Measurements from ENCODE around the gene FAT4. TPM values are rescaled to one million over a fixed set of nuclear protein-coding genes. Genes with fewer than 3 reads are reported as not detected.

The FAT4 gene
- total RNA-seq, 1 experiment from 2014 or later = 0.05 TPM

DNA sequence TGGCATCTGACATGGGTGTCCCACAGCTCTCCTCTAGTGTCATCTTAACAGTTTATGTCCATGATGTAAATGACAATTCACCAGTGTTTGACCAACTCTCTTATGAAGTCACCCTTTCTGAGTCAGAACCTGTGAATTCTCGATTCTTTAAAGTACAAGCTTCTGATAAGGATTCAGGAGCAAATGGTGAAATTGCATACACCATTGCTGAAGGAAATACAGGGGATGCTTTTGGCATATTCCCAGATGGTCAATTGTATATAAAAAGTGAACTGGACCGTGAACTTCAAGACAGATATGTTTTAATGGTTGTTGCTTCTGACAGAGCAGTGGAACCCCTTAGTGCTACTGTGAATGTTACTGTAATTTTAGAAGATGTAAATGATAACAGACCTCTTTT lies 4.6 kb downstream of the FAT4 start:
- Mint-ChIP-seq H3K9me3 (ENCODE audit: unreplicated experiment) (no peaks in the 10 kb centered on the region), H3K4me3 (ENCODE audit: unreplicated experiment) (no peak overlapping the region), H3K27me3 (ENCODE audit: insufficient read depth, unreplicated experiment) (peaks cover 2% of the 10 kb centered on the region), H3K4me1 (ENCODE audit: low read depth, unreplicated experiment) (no peaks in the 10 kb centered on the region), H3K27ac (ENCODE audit: unreplicated experiment) (no peak overlapping the region), H3K36me3 (ENCODE audit: insufficient read depth, unreplicated experiment) (peaks cover 11% of the 10 kb centered on the region)
- Histone ChIP-seq H3K36me3 (ENCODE audit: control insufficient read depth, insufficient read depth, low read length) (no peaks in the 10 kb centered on the region), H3K4me1 (0 out of 2 replicates have a peak, but pooled peaks cover 2% of the 10 kb centered on the region), H3K9me3 (no peaks in the 10 kb centered on the region), H3K27me3 (replicated peaks; ENCODE audit: control insufficient read depth, insufficient read depth, low read length) (no peaks in the 10 kb centered on the region), H3K4me3 (ENCODE audit: low read depth, low read length) (no peak overlapping the region)
- TF ChIP-seq, protein P1, sequence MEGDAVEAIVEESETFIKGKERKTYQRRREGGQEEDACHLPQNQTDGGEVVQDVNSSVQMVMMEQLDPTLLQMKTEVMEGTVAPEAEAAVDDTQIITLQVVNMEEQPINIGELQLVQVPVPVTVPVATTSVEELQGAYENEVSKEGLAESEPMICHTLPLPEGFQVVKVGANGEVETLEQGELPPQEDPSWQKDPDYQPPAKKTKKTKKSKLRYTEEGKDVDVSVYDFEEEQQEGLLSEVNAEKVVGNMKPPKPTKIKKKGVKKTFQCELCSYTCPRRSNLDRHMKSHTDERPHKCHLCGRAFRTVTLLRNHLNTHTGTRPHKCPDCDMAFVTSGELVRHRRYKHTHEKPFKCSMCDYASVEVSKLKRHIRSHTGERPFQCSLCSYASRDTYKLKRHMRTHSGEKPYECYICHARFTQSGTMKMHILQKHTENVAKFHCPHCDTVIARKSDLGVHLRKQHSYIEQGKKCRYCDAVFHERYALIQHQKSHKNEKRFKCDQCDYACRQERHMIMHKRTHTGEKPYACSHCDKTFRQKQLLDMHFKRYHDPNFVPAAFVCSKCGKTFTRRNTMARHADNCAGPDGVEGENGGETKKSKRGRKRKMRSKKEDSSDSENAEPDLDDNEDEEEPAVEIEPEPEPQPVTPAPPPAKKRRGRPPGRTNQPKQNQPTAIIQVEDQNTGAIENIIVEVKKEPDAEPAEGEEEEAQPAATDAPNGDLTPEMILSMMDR (IDR thresholded peaks at IDR 0.05; ENCODE audit: insufficient read depth in 1 of 2, low read depth in 1 of 2, low read length in 1 of 2, severe bottlenecking in 1 of 2, unreplicated experiment in 1 of 2) = no peak
- no peak for DNase-seq
- no TSS peak for BruUV-seq (replicated peaks)
- intact Hi-C loops (cut with micrococcal nuclease; ENCODE audit: unreplicated experiment) = loop anchor here (10.0 kb wide), 1 partner anchor 275 kb away; no protein-coding TSS in a partner anchor
- POLR2A ChIA-PET = no interaction called here
- CTCF ChIA-PET = no interaction called here

DNA sequence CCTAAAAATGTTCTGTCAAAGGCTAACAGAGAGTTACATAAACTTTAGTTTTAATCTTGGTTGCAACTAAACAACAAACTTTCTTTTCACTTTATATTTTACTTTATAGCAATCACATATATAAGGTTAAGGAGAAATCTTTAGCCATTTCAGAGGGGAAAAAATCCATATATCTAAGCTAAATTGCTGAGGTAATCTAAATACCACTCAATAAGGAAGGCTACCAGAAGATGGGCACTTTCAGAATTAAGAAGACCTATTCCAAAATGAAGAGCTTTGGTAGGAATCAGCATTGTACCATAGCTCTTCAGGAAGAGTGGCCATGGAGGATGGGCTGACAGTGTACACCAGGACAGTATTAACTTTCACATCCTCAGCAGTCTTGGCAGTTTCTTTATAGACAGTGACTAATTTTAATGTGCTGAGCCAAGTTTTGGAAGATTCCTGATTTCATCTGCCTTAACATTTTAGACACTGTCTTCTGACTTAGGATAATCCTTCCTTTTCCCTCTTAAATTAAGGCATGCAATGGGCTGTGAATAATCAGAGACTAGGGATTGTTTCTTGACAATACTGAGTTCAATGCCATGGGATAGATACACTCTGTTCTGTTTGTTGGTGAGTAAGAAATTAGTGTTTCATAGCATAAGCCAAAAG lies 7.1 kb downstream of the FAT4 start:
- H3K27ac Mint-ChIP-seq (ENCODE audit: unreplicated experiment) = no peak overlapping the region
- Histone ChIP-seq H3K4me1 (0 out of 2 replicates have a peak, but pooled peaks cover 2% of the 10 kb centered on the region), H3K9me3 (no peaks in the 10 kb centered on the region), H3K27me3 (replicated peaks; ENCODE audit: control insufficient read depth, insufficient read depth, low read length) (no peaks in the 10 kb centered on the region), H3K4me3 (ENCODE audit: low read depth, low read length) (no peak overlapping the region), H3K36me3 (ENCODE audit: control insufficient read depth, insufficient read depth, low read length) (no peaks in the 10 kb centered on the region)
- DNase-seq = no peak
- TF ChIP-seq, protein P1 (IDR thresholded peaks at IDR 0.05; ENCODE audit: insufficient read depth in 1 of 2, low read depth in 1 of 2, low read length in 1 of 2, severe bottlenecking in 1 of 2, unreplicated experiment in 1 of 2) = no peak
- peaks cover 3% of the 10 kb centered on the region for H3K27me3 Mint-ChIP-seq (ENCODE audit: insufficient read depth, unreplicated experiment)
- H3K4me3 Mint-ChIP-seq (ENCODE audit: unreplicated experiment) = no peak overlapping the region
- CTCF ChIA-PET = no interaction called here
- no TSS peak for BruUV-seq (replicated peaks)
- H3K9me3 Mint-ChIP-seq (ENCODE audit: unreplicated experiment) = no peaks in the 10 kb centered on the region
- POLR2A ChIA-PET = no interaction called here
- intact Hi-C loops (cut with micrococcal nuclease; ENCODE audit: unreplicated experiment) = no loop called here
- no peaks in the 10 kb centered on the region for H3K4me1 Mint-ChIP-seq (ENCODE audit: low read depth, unreplicated experiment)
- H3K36me3 Mint-ChIP-seq (ENCODE audit: insufficient read depth, unreplicated experiment) = no peaks in the 10 kb centered on the region

DNA sequence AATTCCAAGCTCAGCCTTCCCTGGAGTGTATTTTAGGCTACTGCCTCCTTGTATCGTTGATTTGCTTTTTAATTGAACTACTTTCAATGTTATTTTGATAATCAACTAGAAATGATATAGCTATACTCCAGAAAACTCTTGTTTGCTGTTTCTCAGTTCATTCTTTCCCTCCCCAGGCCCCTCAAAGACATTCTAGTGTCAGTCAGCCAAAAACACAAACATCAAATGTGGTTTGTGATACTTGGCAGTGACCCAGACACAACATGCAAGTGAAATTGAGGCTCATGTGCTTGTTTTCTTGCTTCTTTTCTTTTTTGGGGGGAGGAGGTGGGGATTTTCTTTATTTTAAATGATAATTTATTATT lies 7.6 kb downstream of the FAT4 start:
- intact Hi-C loops (cut with micrococcal nuclease; ENCODE audit: unreplicated experiment) = no loop called here
- no peak overlapping the region for H3K27ac Mint-ChIP-seq (ENCODE audit: unreplicated experiment)
- Histone ChIP-seq H3K4me3 (ENCODE audit: low read depth, low read length) (no peak overlapping the region), H3K9me3 (no peaks in the 10 kb centered on the region), H3K4me1 (0 out of 2 replicates have a peak, but pooled peaks cover 2% of the 10 kb centered on the region), H3K27me3 (replicated peaks; ENCODE audit: control insufficient read depth, insufficient read depth, low read length) (no peaks in the 10 kb centered on the region), H3K36me3 (ENCODE audit: control insufficient read depth, insufficient read depth, low read length) (no peaks in the 10 kb centered on the region)
- no peak for DNase-seq
- H3K4me1 Mint-ChIP-seq (ENCODE audit: low read depth, unreplicated experiment) = no peaks in the 10 kb centered on the region
- H3K4me3 Mint-ChIP-seq (ENCODE audit: unreplicated experiment) = no peak overlapping the region
- CTCF ChIA-PET = no interaction called here
- no peaks in the 10 kb centered on the region for H3K9me3 Mint-ChIP-seq (ENCODE audit: unreplicated experiment)
- peaks cover 3% of the 10 kb centered on the region for H3K27me3 Mint-ChIP-seq (ENCODE audit: insufficient read depth, unreplicated experiment)
- H3K36me3 Mint-ChIP-seq (ENCODE audit: insufficient read depth, unreplicated experiment) = no peaks in the 10 kb centered on the region
- no TSS peak for BruUV-seq (replicated peaks)
- TF ChIP-seq, protein P1 (IDR thresholded peaks at IDR 0.05; ENCODE audit: insufficient read depth in 1 of 2, low read depth in 1 of 2, low read length in 1 of 2, severe bottlenecking in 1 of 2, unreplicated experiment in 1 of 2) = no peak
- POLR2A ChIA-PET = no interaction called here
